ENCODE results near the gene ACTR3. TPM values are rescaled to one million over a fixed set of nuclear protein-coding genes. Genes with fewer than 3 reads are reported as not detected.
A peak's percentile ranks its signal among the peaks of the same experiment; 100 is the strongest.

Gene ACTR3
- total RNA-seq, 1 donor from 2014 or later = 45.4 TPM

GRCh38 chr2:113892004-113892710, 2.3 kb downstream of the ACTR3 start:
- no peaks in the 10 kb centered on the region for H3K9me3 ChIP-seq
- DNase-seq (ENCODE audit: low spot score in 2 of 2) = no peak
- peaks cover 2 to 49% of the 10 kb centered on the region in 2 donors for H3K4me1 ChIP-seq
- H3K27me3 ChIP-seq = no peaks in the 10 kb centered on the region
- no peaks in the 10 kb centered on the region for H3K36me3 ChIP-seq
- peak overlapping the region; percentile 99 to 100 for H3K27ac ChIP-seq
- no peak for TF ChIP-seq CTCF (IDR thresholded peaks at IDR 0.05)
- intact Hi-C loops (cut with DNase I) = loop anchor here (10.0 kb wide), 1 partner anchor 653 kb away; no protein-coding TSS in a partner anchor
- H3K4me3 ChIP-seq = peak overlapping the region; percentile 27 to 95

- Histone ChIP-seq H3K4me1 (peaks cover 2 to 62% of the 10 kb centered on the region in 2 donors), H3K36me3 (no peaks in the 10 kb centered on the region), H3K27ac (peak overlapping the region; percentile 2 to 99), H3K27me3 (no peaks in the 10 kb centered on the region), H3K9me3 (no peaks in the 10 kb centered on the region), H3K4me3 (peak overlapping the region in 1 of 2 donors; percentile 29)
- no peak for DNase-seq (ENCODE audit: low spot score in 2 of 2)
- no peak for TF ChIP-seq CTCF (IDR thresholded peaks at IDR 0.05)
- intact Hi-C loops (cut with DNase I) = loop anchor here (10.0 kb wide), 1 partner anchor 651 kb away; no protein-coding TSS in a partner anchor
These were observed 4.4 kb downstream of the ACTR3 start for GRCh38 chr2:113894156-113894743.

DNA sequence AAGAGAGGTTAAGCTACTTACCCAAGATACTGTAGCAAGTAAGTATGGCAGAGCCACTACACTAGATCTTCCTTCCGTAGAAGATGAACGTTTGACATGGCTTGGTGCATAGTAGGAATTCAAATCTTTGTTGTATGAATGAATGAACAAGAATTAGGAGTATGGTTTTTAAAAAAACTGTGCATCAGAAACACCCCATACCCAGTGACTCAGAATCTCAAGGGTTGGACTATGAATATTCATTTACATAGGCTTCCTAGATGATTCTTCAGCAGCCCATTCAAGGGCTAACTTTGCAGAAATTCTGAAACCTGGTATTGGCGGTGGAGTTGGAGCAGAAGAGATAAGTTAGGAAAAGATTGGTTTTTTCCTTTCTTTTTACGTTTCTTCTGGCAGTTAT, 5.4 kb downstream of the ACTR3 start:
- no peak for DNase-seq (ENCODE audit: low spot score in 2 of 2)
- peak overlapping the region in 1 of 2 donors; percentile 99 for H3K27ac ChIP-seq
- H3K36me3 ChIP-seq = no peaks in the 10 kb centered on the region
- no peak for TF ChIP-seq CTCF (IDR thresholded peaks at IDR 0.05)
- intact Hi-C loops (cut with DNase I) = loop anchor here (10.0 kb wide), 1 partner anchor 650 kb away; no protein-coding TSS in a partner anchor
- H3K4me3 ChIP-seq = no peak overlapping the region
- H3K9me3 ChIP-seq = no peaks in the 10 kb centered on the region
- no peaks in the 10 kb centered on the region for H3K27me3 ChIP-seq
- H3K4me1 ChIP-seq = peaks cover 5 to 72% of the 10 kb centered on the region in 2 donors

GRCh38 chr2:113895819-113896563, 6.1 kb downstream of the ACTR3 start:
- intact Hi-C loops (cut with DNase I) = loop anchor here (10.0 kb wide), 1 partner anchor 649 kb away; no protein-coding TSS in a partner anchor
- TF ChIP-seq CTCF (IDR thresholded peaks at IDR 0.05) = no peak
- H3K4me1 ChIP-seq = peaks cover 5 to 74% of the 10 kb centered on the region in 2 donors
- no peak for DNase-seq (ENCODE audit: low spot score in 2 of 2)
- peak overlapping the region; percentile 17 to 99 for H3K27ac ChIP-seq
- H3K27me3 ChIP-seq = no peaks in the 10 kb centered on the region
- no peaks in the 10 kb centered on the region for H3K9me3 ChIP-seq
- H3K36me3 ChIP-seq = no peaks in the 10 kb centered on the region
- no peak overlapping the region for H3K4me3 ChIP-seq

DNA sequence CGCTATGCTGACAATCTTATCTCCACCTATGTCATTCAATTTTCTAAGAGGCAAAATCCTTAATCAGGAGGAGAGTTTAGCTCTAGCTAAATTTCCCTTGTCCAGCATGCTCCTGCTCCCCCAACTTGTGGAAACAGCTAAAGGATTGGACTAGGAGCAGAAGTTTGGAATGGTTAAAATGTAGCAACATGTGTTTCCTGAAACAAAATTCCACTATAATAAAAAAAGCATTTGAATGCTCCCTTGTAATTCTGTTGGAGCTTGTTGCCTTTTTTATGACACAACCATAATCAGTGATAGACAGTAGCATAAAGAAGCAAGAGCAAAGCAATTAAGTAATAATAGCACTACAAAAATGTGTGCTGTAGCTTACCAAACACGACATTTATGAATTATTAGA, 6.9 kb downstream of the ACTR3 start:
- intact Hi-C loops (cut with DNase I) = loop anchor here (10.0 kb wide), 1 partner anchor 648 kb away; no protein-coding TSS in a partner anchor

More for the DNA sequence above, 6.9 kb downstream of the ACTR3 start:
- Histone ChIP-seq H3K9me3 (no peaks in the 10 kb centered on the region), H3K27me3 (no peaks in the 10 kb centered on the region), H3K4me1 (peaks cover 5 to 76% of the 10 kb centered on the region in 2 donors), H3K4me3 (no peak overlapping the region), H3K36me3 (no peaks in the 10 kb centered on the region), H3K27ac (peak overlapping the region in 1 of 2 donors; percentile 39)
- DNase-seq (ENCODE audit: low spot score in 2 of 2) = no peak
- TF ChIP-seq CTCF (IDR thresholded peaks at IDR 0.05) = no peak

All from ascending aorta (tissue), 2 donors.